PC-3 (cell line): ENCODE measurements around the gene MTF1.

ENCODE experiments used
- CTCF ChIP-seq: fragments of 300-600 bp; sonication (generic); conservative IDR thresholded peaks from 2 replicates; pipeline ENCODE4 v1.5.1; 2017; ENCODE audit warnings: antibody characterized with exemption, low read depth, mild to moderate bottlenecking, low read length
- EZH2 ChIP-seq: fragments of 300-600 bp; sonication (generic); IDR thresholded peaks from one replicate; pipeline ENCODE4 v1.6.1; 2017; ENCODE audit warnings: antibody characterized with exemption, mild to moderate bottlenecking, low read length; ENCODE audit not compliant: unreplicated experiment

- TF ChIP-seq CTCF (no peak), EZH2 (no peak)
Observed at GRCh38 chr1:37793773-37794371, 65.5 kb downstream of the MTF1 start, which contains the start of gene MANEAL.
